ENCODE data around the gene RNPEPL1.

The RNPEPL1 gene

GRCh38 chr2:240624950-240625621 is 56.8 kb downstream of the RNPEPL1 start, which contains the start of gene GPR35:
GPR35 (plus strand) TSS chr2:240625480; CDS start chr2:240629953, 4,473 bp downstream.
- no peak for TF ChIP-seq CTCF (IDR thresholded peaks at IDR 0.05)

- TF ChIP-seq CTCF (IDR thresholded peaks at IDR 0.05) = no peak
These were observed 58.4 kb downstream of the RNPEPL1 start for GRCh38 chr2:240626531-240627300.

- no peak for TF ChIP-seq CTCF (IDR thresholded peaks at IDR 0.05)
These were observed 59.6 kb downstream of the RNPEPL1 start for GRCh38 chr2:240627736-240628506.

- no peak for TF ChIP-seq CTCF (IDR thresholded peaks at IDR 0.05)
These were observed 60.2 kb downstream of the RNPEPL1 start for GRCh38 chr2:240628507-240628807.

- no peak for TF ChIP-seq CTCF (IDR thresholded peaks at IDR 0.05)
These were observed 60.7 kb downstream of the RNPEPL1 start for GRCh38 chr2:240628808-240629618.

- TF ChIP-seq CTCF (IDR thresholded peaks at IDR 0.05) = no peak
These were observed 61.3 kb downstream of the RNPEPL1 start for GRCh38 chr2:240629619-240629967.

Data from LNCAP (cell line).